Hepatocyte (in vitro differentiated cells): ENCODE data around the gene L3MBTL1. TPM values are rescaled to one million over a fixed set of nuclear protein-coding genes. Genes with fewer than 3 reads are reported as not detected.

Experiments used
- DNase-seq: peaks from one replicate; pipeline ENCODE4 v3.0.0-alpha.2; 2016; ENCODE audit warnings: low spot score
- H2AFZ ChIP-seq: fragments of 200-600 bp; sonication (generic); 2 replicates; pipeline ENCODE4 v1.6.0; 2016; ENCODE audit warnings: antibody characterized with exemption, mild to moderate bottlenecking
- H3K27ac ChIP-seq: fragments of 200-600 bp; sonication (generic); 2 replicates; pipeline ENCODE4 v1.5.1; 2016; ENCODE audit warnings: mild to moderate bottlenecking
- H3K27me3 ChIP-seq: fragments of 200-600 bp; sonication (generic); 2 replicates; pipeline ENCODE4 v1.6.1; 2016
- H3K36me3 ChIP-seq: fragments of 200-600 bp; sonication (generic); replicated peaks from 2 replicates; pipeline ENCODE4 v1.5.1; 2016; ENCODE audit warnings: low read depth; ENCODE audit not compliant: insufficient read depth
- H3K4me1 ChIP-seq: fragments of 200-600 bp; sonication (generic); 2 replicates; pipeline ENCODE4 v1.5.1; 2016; ENCODE audit warnings: mild to moderate bottlenecking, moderate library complexity; ENCODE audit not compliant: insufficient read depth
- H3K4me2 ChIP-seq: fragments of 200-600 bp; sonication (generic); 2 replicates; pipeline ENCODE4 v1.6.0; 2016
- H3K4me3 ChIP-seq: fragments of 200-600 bp; sonication (generic); 2 replicates; pipeline ENCODE4 v1.5.1; 2016; ENCODE audit warnings: mild to moderate bottlenecking
- H3K79me2 ChIP-seq: fragments of 200-600 bp; sonication (generic); 2 replicates; pipeline ENCODE4 v1.6.0; 2017; ENCODE audit warnings: mild to moderate bottlenecking
- H3K9me2 ChIP-seq: fragments of 200-600 bp; sonication (generic); replicated peaks from 2 replicates; pipeline ENCODE4 v1.6.0; 2017; ENCODE audit warnings: mild to moderate bottlenecking; ENCODE audit not compliant: insufficient read depth
- H3K9me3 ChIP-seq: fragments of 200-600 bp; sonication (generic); 2 replicates; pipeline ENCODE4 v1.5.1; 2016; ENCODE audit warnings: low read depth, mild to moderate bottlenecking
- H4K20me1 ChIP-seq: fragments of 200-600 bp; sonication (generic); 2 replicates; pipeline ENCODE4 v1.6.0; 2016; ENCODE audit warnings: mild to moderate bottlenecking; ENCODE audit not compliant: insufficient read depth, poor library complexity, severe bottlenecking
- CTCF ChIP-seq: fragments of 200-600 bp; sonication (generic); IDR thresholded peaks from 2 replicates; pipeline ENCODE4 v1.5.1; 2016; ENCODE audit warnings: antibody characterized with exemption, mild to moderate bottlenecking; ENCODE audit not compliant: poor library complexity
- EZH2 ChIP-seq: fragments of 200-600 bp; sonication (generic); IDR thresholded peaks from 2 replicates; pipeline ENCODE4 v1.6.1; 2016; ENCODE audit warnings: antibody characterized with exemption, mild to moderate bottlenecking, borderline replicate concordance
- EZH2phosphoT487 ChIP-seq: fragments of 200-600 bp; sonication (generic); IDR thresholded peaks from one replicate; pipeline ENCODE4 v1.6.1; 2018; ENCODE audit warnings: antibody characterized with exemption, mild to moderate bottlenecking, low read depth, moderate library complexity; ENCODE audit not compliant: unreplicated experiment, severe bottlenecking
- WGBS: methylation state at CpG from one replicate; pipeline ENCODE4 v1.1.6; 2016; ENCODE audit warnings: low lambda C conversion rate; ENCODE audit errors: missing lambda C conversion rate; 5-methylcytosine and 5-hydroxymethylcytosine counted together
- polyA plus RNA-seq: library from polyadenylated mRNA; unstranded; fragments of >200 nt; fragmentation: Nextera tagmentation; extraction: Ambion mirVana; gene quantifications from 2 replicates; pipeline ENCODE4 v1.2.1, GENCODE V29; 2016
- total RNA-seq: library from RNA; depleted of rRNA; stranded (reverse); fragments of >200 nt; gene quantifications from 2 replicates; pipeline ENCODE4 v1.2.3, GENCODE V29; 2014

L3MBTL1 gene
- total and polyA plus RNA-seq, 2 experiments from 2014 or later = 7.5 to 7.9 TPM

DNA sequence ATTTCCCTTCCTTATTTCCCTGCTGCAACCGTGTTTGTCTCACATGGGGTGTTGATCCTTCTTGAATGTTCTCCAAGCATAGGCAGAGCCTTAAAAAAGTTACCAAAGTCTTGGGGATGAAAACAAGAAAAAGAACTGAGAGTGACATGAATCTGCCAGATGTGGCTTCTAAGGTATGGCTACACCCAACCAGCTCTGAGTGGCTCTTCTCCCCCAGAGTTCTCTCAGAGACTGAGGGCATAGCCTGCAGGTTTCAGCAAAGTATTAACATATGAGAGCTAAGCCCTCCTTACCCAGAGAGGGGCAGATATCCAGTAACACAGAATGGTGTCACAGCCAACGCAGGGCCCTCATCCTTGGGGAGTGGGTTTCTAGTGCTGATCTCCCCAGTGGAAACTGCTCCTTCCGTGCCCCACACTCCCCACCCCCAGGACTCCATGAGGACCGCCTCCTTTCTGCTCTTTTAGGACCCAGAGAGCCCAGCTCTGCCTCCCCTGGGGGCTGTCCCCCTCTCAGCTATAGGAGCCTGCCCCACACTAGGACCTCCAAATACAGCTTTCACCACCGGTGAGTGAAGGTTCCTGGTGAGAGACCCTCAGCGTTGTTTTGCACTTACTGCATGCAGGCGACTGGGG is 28.0 kb downstream of the L3MBTL1 start:
- no peak for DNase-seq
- Histone ChIP-seq H3K27ac (no peak overlapping the region), H3K4me1 (no peaks in the 10 kb centered on the region), H3K9me2 (no peaks in the 10 kb centered on the region), H3K27me3 (no peaks in the 10 kb centered on the region), H3K79me2 (no peaks in the 10 kb centered on the region), H4K20me1 (no peaks in the 10 kb centered on the region), H3K9me3 (no peaks in the 10 kb centered on the region), H3K36me3 (no peaks in the 10 kb centered on the region), H3K4me3 (no peak overlapping the region), H2AFZ (no peak overlapping the region), H3K4me2 (no peak overlapping the region)
- WGBS = 87% methylated on average over 7 of the region's 7 CpGs
- TF ChIP-seq EZH2 = no peak
- TF ChIP-seq CTCF = no peak
- no peak for TF ChIP-seq EZH2phosphoT487

- Histone ChIP-seq H3K27ac (no peak overlapping the region), H3K4me2 (no peak overlapping the region), H3K36me3 (no peaks in the 10 kb centered on the region), H3K27me3 (no peaks in the 10 kb centered on the region), H3K4me1 (no peaks in the 10 kb centered on the region), H3K79me2 (no peaks in the 10 kb centered on the region), H3K9me3 (no peaks in the 10 kb centered on the region), H2AFZ (no peak overlapping the region), H3K9me2 (no peaks in the 10 kb centered on the region), H3K4me3 (no peak overlapping the region), H4K20me1 (no peaks in the 10 kb centered on the region)
- 94% methylated on average over 19 of the region's 19 CpGs for WGBS
- TF ChIP-seq CTCF (no peak), EZH2 (no peak), EZH2phosphoT487 (no peak)
- no peak for DNase-seq
Measured at GRCh38 chr20:43536041-43536816, 28.7 kb downstream of the L3MBTL1 start.

GRCh38 chr20:43536817-43537440 is 29.4 kb downstream of the L3MBTL1 start:
- H3K9me3 ChIP-seq = no peaks in the 10 kb centered on the region
- H3K4me2 ChIP-seq = no peak overlapping the region
- DNase-seq = no peak
- no peak overlapping the region for H2AFZ ChIP-seq
- H3K4me1 ChIP-seq = no peaks in the 10 kb centered on the region
- no peaks in the 10 kb centered on the region for H3K79me2 ChIP-seq
- 70% methylated on average over 2 of the region's 2 CpGs for WGBS
- H3K4me3 ChIP-seq = no peak overlapping the region
- H3K9me2 ChIP-seq = no peaks in the 10 kb centered on the region
- no peak overlapping the region for H3K27ac ChIP-seq
- no peaks in the 10 kb centered on the region for H4K20me1 ChIP-seq
- no peaks in the 10 kb centered on the region for H3K36me3 ChIP-seq
- TF ChIP-seq EZH2phosphoT487 = no peak
- TF ChIP-seq EZH2 = no peak
- no peak for TF ChIP-seq CTCF
- no peaks in the 10 kb centered on the region for H3K27me3 ChIP-seq
